T follicular helper cell (primary cell): ENCODE measurements around the gene RNF208.

ENCODE experiments used
- DNase-seq: peaks from one replicate; pipeline ENCODE4 v3.0.0-alpha.2; 2020; ENCODE audit warnings: low read depth

RNF208 gene

DNA sequence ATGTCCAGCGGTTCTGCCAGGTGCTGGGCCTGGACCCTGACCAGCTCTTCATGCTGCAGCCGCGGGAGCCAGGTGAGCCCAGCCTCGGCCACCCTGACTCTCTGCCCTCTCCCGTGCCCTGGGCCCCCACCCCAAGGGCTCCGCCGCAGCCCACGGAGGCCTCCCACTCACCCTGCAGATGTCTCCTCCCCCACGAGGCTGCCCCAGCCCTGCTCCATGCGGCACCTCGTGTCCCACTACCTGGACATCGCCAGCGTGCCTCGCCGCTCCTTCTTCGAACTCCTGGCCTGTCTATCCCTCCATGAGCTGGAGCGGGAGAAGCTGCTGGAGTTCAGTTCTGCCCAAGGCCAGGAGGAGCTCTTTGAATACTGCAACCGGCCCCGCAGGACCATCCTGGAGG is 7.4 kb downstream of the RNF208 start:
- no peak for DNase-seq

DNA sequence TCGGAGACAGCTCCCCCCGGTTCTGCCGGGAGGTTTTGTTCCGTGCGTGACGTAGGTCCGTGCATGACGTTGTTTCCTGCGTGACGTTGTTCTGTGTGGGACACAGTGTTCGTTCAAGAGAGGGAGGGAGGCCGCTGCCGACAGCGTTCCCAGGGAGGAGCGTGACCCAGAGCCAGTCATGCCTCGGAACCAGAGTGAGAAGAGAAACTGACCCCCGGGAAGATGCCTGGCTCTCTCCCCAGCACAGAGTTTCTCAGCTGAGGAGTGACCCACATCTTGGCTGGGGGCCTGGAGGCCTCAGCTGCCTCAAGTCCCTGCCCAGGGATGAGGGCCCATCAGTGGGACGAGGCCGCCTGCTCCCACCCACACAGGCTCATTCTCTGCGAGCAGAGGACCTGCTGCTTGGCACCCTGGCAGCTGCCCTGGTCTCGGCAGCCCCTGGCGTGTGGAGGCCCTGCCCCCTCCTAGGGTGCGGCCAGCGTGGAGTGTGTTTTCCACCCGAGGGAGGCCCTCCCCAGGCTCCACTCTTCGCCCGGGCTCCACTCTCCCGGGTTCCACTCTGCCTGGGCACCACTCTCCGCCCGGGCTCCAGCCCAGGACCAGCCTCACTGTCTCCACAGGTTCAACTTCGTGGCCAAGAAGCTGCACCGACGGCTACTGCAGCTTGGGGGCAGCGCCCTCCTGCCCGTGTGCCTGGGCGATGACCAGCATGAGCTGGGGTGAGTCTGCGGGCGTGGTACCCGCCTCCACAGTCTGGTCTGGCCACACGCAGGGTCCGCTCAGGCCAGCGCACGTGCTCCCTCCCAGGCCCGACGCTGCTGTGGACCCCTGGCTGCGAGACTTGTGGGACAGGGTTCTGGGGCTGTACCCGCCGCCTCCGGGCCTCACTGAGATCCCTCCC is 8.6 kb downstream of the RNF208 start:
- no peak for DNase-seq

DNA sequence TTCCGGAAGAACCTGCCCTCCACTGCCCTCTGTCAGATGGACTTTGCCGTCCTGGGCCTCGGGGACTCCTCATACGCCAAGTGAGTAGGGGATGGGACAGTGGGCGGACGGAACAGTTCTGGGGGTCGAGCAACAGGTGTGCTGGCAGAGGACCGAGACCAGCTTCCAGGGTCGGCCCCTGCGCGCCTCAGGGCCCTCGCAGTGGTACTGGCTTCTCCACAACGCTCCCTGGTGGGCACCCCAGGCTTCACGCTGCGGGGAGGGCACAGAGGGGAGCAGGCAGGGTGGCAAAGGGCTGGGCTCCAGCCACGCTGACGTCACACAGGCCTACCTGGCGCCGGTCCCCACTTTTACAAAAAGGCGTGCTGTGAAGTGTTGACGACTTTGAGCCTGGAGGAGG is 9.5 kb downstream of the RNF208 start:
- DNase-seq = no peak

DNA sequence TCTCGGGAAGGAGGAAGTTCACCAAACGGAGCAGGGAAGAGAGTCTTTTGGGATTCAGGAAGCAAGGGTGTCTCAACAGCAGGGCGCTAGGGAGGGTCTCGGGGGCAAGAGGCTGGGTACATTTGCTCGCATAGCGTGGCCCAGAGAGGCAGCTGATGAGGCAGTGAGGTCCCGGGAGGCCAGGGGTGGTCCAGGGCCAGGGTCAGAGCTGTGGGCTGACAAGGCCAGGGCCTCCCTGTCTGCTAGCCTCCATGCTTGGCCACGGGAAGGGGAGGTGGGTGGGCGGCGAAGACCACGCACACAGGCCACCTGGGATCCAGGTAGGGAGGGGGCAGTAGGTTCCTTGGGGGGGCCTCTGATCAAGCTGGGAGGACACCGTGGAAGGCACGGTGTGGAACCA is 10.5 kb downstream of the RNF208 start:
- no peak for DNase-seq

DNA sequence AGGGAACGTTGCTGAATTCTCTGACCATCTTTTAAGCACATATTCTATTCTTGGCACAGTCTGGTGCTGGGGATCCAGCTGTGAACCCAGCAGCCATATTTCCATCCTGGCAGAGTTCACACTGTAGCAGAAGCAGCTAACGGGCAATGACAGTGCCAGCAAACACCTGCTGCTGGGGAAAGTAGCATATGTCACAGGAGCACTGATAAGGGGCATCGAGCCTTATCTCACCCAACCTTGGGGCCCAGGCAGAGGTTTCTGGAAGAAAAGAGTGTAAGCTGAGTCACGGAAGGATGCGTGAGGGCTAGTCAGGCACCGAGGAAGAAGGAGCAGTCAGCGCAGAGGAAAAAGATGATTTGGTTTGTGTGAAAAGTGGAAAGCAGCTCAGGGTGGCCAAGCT is 15.4 kb downstream of the RNF208 start:
- DNase-seq = no peak

DNA sequence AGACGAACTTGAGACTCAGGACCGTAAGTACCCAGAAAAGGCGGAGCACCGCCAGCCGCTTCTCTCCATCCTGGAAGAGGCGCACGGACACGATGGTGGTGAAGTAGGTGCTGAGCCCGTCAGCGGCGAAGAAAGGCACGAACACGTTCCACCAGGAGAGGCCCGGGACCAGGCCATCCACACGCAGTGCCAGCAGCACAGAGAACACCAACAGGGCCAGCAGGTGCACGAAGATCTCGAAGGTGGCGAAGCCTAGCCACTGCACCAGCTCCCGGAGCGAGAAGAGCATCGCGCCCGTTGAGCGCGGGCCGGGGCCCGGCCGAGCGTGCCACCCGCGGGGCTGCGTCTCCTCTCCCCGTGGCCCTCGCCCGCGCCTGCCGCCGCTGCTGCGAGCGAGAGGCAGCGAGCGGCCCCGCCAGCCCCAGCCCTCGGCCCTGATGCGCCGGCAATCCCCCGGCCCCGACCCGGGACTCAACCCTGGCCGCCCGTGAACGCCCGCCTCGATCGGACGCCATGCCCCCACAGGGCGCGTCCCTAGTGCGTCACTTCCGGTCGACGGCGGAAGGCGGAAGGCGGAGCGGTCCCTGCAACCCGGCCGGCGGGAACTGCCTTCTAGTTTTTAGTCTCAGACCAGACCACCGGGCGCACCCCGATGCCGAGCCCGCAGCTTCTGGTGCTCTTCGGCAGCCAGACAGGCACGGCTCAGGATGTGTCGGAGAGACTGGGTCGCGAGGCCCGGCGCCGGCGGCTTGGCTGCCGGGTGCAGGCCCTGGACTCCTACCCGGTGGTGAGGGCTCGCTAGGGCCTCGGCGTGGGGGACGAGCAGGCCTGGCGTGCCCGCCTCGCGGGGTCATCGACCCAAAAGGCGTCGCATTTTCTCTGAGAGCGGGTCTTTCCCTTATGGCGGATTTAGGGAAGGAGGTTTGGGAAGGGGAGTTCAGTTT is 16.6 kb downstream of the RNF208 start, which contains the start of the genes NDOR1 and TMEM203:
Gene NDOR1 (plus strand): TSS at position 575 of the 944 bp plus-strand sequence. CDS start 78 bp downstream, at position 653.
Gene TMEM203 (minus strand): TSS at position 523 of the 944 bp plus-strand sequence. CDS start 234 bp downstream, at position 289.
- DNase-seq = peak; percentile 91

DNA sequence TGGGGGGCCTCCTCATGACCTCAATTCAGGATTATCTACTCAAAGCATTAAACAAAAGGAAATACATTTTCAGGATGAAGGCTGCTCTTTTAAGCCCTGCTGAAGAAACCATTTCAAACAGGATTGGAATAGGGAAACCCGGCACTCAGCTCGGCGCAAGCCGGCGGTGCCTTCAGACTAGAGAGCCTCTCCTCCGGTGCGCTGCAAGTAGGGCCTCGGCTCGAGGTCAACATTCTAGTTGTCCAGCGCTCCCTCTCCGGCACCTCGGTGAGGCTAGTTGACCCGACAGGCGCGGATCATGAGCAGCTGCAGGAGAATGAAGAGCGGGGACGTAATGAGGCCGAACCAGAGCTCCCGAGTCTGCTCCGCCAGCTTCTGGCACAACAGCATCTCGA is 17.3 kb downstream of the RNF208 start:
- no peak for DNase-seq

DNA sequence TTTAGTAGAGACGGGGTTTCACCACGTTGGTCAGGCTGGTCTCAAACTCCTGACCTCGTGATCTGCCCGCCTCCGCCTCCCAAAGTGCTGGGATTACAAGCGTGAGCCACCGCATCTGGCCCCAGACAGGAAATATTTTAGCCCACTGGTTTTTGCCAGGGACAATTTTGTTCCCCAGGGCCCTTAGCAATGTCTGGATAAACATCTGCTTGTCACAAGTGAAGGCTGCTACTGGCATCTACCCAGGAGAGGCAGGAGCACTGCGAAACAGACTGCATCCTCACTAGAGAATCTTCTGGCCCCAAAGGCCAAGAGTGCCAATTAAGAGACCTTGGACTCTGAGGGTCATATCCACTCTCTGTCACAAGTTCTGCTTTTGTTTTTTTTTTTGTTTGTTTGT is 19.1 kb downstream of the RNF208 start:
- no peak for DNase-seq

DNA sequence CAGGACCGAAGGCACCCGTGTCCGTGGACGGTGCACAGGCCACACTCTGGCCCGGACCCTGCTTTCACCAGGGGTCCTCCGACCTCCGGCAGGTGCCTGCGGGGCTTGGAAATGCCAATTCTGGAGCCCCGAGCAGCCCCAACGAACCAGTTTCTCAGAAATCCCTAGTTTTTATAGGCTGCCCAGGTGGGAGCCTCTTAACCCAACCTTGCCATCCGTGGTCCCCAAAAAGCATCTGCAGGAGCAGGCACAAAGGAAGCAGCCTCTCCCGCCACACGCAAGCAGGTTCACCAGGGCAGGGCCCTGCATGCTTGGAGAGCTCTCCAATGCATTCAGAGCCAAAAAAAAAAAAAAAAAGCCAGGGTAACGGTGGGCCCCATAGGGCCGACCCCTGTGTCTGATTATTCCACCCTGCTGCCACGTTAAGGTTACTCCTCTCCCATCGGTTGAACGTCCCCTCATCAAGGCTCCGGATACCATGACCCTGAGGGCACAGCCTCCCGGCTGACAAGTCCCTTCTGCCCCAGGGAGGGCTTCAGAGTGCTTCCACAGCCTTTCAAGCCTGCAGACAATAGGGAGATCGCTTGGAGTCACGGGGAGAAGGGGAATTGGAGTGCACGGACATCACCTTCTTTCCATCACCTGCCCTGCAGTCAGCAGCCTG is 20.7 kb downstream of the RNF208 start:
- DNase-seq = no peak

DNA sequence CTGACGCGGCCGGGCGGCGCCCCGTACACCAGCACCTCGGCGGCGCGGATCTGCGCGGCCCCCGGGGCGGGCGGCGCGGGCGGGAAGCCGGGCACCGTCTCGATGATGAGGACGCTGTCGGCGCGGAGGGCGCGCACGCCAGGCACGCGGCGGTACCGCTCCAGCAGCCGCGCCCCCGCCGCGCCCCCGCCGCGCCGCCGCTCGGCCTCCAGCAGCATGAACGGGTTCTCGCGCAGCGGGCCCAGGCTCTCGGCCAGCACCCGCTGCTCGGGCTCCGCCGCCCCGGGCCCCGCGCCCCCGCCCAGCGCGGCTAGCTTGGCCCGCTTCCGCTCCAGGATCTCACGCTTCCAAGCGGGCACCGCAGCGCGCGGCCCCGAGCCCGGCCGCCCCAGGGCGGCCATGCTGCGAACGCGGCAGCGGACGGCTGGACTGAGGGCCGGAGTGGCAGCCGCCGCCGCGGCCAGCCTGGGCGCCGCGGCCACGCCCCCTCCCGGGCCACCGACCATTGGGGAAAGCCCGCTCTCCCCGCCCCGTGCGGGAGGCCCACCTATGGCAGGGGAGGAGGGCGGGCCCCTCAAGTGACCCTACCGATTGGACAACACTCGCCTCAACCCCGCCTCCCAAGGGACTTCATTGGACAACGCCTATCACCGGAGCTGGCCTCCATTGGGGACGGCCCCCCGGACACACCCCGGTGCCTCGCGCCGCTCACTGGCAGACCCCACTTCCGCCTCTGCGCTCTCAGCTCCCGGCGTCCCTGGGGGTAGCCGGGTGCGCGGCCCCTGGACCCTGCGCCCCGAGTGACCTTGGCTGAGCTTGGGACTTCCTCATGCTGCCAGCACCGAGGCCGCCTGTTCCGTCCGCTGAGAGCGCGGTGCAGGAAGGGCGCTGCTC is 21.5 kb downstream of the RNF208 start, which contains the start of gene TPRN:
Gene TPRN (minus strand): TSS at position 431 of the 894 bp plus-strand sequence. CDS start 30 bp downstream, at position 401.
- DNase-seq = peak; percentile 96

DNA sequence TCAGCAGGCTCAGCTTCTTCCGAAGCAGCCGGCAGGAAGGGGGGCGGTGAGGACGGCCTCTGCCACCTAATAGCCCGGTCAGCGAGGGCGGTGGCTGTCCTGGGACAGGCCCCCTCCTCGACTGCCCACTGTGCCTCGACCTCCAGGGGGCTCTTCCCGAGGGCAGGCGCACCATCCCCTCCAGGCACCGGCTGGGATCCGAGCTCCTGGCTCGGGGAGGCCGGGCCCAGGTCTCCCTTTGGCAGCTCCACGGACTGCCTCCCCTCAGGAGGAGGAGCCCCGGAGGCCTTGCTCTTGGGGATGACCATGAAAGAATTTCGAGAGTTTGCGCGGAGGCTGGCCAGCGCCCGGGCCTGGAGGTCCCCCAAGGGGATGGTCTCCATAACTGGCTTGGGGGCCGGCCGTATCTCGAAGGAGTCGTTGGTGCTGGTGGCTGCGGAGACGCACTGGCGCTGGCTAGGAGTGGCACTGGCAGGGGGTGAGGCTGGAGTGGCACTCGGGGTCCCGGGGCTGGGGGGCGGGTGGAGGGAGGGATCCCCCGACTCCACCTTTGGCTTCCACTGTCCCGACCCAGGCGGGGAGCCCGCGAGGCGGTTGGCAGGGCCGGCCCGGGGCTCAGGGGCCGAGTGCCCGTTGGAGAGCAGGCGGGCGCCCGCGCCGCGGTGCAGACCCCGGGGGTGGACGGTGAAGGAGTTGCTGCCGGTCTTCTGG is 22.5 kb downstream of the RNF208 start:
- no peak for DNase-seq

DNA sequence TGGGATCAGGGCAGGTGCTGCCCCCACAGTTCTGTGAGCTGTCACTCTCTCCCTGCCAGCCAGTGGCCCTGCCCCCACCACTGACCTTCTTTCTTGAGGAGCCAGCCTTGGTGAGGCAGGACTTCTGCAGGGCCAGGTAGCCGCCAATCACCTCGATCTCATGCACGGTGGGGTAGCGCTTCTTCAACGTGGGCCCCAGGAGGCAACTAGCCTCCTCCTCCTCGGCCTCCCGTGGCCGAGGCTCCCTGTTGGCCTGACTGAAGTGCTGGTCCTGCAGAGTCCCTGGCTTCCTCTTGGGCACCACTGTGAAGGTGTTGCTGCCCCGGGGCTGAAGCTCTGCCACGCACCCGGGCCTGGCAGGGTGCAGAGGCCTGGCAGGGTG is 23.1 kb downstream of the RNF208 start:
- no peak for DNase-seq

DNA sequence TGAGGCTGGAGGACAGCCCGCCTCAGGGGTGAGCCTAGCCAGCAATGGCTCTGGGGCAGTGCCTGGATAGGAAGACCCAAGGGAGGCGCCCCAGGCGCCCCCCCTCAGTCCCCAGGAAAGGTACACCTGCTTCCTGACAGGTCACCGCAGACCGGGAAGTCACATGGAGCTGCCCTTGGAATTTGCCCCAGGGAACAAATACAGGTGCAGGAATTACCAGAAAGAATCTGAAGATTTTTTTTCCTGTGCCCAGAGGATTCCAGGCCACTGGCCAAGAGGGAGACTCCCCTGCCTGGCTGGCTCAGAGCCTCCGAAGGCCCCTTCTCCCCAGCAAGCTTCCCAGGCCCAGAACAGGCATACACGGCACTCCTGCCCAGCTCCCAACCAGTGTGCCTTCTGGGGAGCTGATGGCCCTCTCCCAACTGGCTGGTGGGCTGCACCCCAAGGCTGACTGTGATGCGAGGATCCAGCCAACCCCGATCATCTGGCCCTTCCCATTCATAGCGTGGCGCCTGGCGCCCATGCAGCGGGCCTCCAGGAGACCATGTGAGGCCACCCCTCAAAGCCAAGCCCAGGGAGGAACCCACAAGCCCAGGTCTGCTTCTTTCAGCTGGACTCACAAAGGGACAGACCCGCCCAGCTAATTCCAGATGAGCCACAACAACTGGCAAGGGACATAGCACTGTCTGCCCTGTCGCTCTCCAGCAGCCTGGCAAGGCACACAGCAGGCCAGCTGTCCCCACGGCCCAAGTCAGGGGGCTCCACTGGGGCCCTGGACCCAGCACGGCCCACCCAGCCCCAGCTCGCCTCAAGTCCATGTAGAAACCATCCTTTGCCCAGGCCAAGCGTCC is 23.8 kb downstream of the RNF208 start:
- DNase-seq = no peak

DNA sequence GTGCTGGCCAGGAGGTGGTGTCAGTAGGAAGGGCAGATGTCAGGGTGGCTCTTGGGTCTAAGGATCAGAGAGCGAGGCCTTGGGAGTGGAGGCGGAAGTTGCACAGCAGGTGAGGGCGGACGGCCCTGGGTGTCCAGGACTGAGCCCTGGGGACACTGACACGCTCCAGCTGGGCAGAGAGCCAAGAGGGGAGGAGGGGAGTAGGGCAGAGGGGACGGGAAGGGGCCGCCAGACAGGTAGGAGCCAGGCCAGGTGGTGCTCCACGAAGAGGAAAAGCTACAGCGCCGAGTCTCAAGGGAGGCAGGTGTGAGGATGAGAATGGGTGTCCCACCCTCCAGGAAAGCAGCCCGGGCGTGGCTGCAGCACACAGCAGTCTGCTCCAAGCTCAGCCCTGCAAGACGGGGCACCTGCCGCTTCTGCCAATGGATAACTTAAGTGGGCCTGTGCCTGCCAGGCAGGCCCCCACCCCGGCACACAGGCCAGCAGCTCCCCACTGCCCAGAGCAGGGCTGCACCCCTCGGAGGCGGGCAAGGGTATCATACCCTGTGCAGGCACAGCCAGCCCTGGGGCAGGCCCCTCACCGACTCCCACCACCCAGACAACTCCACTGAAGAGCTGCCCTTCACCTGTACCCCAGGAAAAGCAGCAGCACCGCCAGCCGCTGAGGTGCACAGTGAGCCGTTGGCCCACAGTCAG is 26.4 kb downstream of the RNF208 start:
- no peak for DNase-seq

DNA sequence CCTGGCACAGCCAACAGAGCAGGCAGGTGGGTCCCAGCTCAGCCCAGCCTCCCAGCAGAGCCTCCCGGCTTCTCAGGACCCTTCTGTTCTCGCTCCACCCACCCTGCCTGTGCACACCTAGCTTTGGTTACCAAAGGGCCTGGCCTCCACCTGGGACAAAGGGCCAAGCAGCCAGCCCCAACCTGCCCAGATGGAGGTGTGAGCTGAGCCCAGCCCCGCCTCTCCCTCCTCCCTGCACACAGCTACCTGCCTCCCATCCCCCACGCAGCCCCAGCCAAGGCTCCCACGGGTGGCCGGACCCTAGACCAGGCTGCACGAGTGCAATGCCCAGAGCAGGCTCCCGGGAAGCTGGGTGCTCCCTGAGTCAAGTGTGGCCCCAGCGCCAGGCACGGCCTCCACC is 27.1 kb downstream of the RNF208 start:
- DNase-seq = no peak

DNA sequence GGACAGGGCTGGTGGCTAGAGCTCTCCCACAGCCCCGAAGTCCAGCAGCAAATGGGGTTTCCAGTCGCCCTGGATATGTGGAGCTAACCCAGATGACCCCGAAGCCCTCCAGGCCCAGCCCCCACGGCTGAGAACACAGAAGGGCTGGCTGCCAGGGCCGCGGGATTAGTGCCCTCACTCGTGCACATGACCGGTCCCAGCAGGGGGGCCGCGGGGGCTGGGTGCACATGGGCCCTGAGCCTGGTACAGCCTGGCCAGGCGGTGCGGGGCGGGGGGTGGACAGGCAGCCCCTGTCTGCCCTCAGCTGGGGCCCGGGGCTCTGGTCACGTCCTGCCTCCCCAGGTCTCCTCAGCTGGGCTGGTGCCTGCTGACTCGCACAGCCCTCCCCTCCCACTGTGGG is 27.7 kb downstream of the RNF208 start:
- no peak for DNase-seq

DNA sequence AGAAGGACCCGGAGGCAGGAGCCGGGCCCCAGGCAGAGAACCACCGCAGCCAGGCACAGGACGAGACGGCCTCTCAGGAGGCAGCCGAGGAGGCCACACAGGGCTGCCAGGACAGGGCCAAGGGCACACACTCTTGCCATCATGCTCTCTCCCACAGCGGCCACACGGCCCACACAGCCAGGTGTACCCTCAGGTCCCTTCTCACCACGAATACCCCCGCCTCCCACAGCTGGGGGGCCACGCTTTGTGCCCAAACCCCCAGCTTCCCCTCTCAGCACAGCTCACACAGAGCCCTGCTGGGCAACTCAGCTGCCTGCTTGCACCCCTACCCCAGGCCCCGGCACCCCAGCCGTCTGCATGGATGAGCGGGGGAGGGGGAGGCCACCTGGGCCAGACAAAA is 28.3 kb downstream of the RNF208 start:
- no peak for DNase-seq

DNA sequence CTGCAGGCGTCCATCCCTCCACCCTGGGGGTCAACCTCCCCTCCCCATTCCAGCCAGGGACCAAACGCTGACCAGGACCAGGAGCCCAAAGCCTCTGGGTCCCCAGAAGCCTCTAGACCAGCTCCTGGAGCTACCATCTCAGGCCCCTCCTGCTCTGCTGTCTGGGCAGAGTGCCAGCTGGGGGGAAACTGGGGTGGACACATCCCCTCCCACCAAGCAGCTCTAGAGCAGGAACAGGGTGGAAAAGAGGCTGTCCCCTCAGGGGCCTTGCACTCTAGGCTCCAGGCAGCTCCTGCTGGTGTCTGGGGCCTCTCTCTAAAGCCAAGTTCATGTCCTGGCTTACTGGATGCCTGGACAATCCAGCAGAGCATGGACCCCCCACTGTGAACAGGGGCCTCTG is 29.2 kb downstream of the RNF208 start:
- no peak for DNase-seq

DNA sequence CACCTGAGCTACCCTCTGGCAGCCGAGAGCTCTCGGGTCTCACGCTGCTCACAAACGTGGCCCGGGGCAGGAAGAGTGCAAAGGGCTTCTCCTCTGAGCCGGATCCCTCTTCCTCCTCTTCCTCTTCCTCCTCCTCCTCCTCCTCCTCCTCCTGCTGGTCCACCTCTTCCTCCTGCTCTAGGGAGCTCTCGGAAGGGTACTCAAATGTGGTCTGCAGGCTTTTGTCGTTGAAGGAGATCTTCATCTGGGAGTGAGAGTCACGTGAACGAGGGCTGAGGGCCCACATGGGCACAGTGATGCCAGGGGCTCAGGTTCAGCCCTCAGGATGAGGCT is 29.6 kb downstream of the RNF208 start:
- no peak for DNase-seq
